ENCODE results near the gene SLC16A11.

The SLC16A11 gene

GRCh38 chr17:7035591-7036368 is 8.1 kb downstream of the SLC16A11 start, which contains the start of gene SLC16A13:
SLC16A13 (plus strand) TSS chr17:7036015; CDS start chr17:7036383, 368 bp downstream.
- DNase-seq (ENCODE audit: low read depth in 2 of 2): peak; percentile 96 to 97
- TF ChIP-seq CTCF (IDR thresholded peaks at IDR 0.05; ENCODE audit: low read depth, low read length): no peak
- peak within 1 kb of the TSS; percentile 71 to 82 for H3K4me3 ChIP-seq (replicated peaks in 1 of 2; ENCODE audit: low read depth in 2 of 2, low read length in 2 of 2)

- no peak for DNase-seq (ENCODE audit: low read depth in 2 of 2)
- no peak for TF ChIP-seq CTCF (IDR thresholded peaks at IDR 0.05; ENCODE audit: low read depth, low read length)
- peak overlapping the region; percentile 71 to 82 for H3K4me3 ChIP-seq (replicated peaks in 1 of 2; ENCODE audit: low read depth in 2 of 2, low read length in 2 of 2)
Measured at GRCh38 chr17:7034955-7035590, 8.8 kb downstream of the SLC16A11 start.

GRCh38 chr17:7029659-7030058 is 14.2 kb downstream of the SLC16A11 start:
- H3K4me3 ChIP-seq (replicated peaks in 1 of 2; ENCODE audit: low read depth in 2 of 2, low read length in 2 of 2): no peak overlapping the region
- DNase-seq (ENCODE audit: low read depth in 2 of 2): no peak
- TF ChIP-seq CTCF (IDR thresholded peaks at IDR 0.05; ENCODE audit: low read depth, low read length): no peak

- DNase-seq (ENCODE audit: low read depth in 2 of 2): no peak
- TF ChIP-seq CTCF (IDR thresholded peaks at IDR 0.05; ENCODE audit: low read depth, low read length): no peak
- no peak overlapping the region for H3K4me3 ChIP-seq (replicated peaks in 1 of 2; ENCODE audit: low read depth in 2 of 2, low read length in 2 of 2)
Measured at GRCh38 chr17:7029096-7029495, 14.8 kb downstream of the SLC16A11 start.

GRCh38 chr17:7027335-7027734 is 16.6 kb downstream of the SLC16A11 start:
- no peak for DNase-seq (ENCODE audit: low read depth in 2 of 2)
- no peak for TF ChIP-seq CTCF (IDR thresholded peaks at IDR 0.05; ENCODE audit: low read depth, low read length)

GRCh38 chr17:7026471-7027115 is 17.3 kb downstream of the SLC16A11 start:
- no peak overlapping the region for H3K4me3 ChIP-seq (replicated peaks in 1 of 2; ENCODE audit: low read depth in 2 of 2, low read length in 2 of 2)
- no peak for TF ChIP-seq CTCF (IDR thresholded peaks at IDR 0.05; ENCODE audit: low read depth, low read length)
- DNase-seq (ENCODE audit: low read depth in 2 of 2): no peak

More at GRCh38 chr17:7027335-7027734, 16.6 kb downstream of the SLC16A11 start:
- H3K4me3 ChIP-seq (replicated peaks in 1 of 2; ENCODE audit: low read depth in 2 of 2, low read length in 2 of 2): no peak overlapping the region
